ENCODE measurements around the gene LTF.
"Not testable (repeated sequence)": the region's sequence is repeated elsewhere in the genome, so short reads cannot be mapped to it uniquely, and the experiment has no call there.

The LTF gene

DNA sequence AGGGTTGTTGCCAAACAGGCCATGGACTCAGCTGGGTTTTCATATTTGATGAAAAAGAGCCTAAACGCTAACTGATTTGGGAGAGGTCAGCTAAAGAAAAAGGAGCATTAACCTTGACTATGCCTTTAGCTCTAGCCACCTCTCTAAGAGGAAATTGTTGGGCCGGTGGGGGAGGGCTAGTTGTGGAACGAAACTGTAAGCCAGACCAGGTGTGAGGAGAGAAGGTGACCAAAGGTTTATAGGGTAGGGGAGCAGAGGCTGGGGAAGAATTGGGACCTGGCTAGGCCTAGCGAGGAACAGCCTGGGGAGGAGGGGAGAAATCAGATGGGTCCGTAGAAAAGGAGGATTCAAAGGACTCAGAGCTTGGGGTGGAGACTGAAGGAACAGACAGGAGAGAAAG, 73.2 kb downstream of the LTF start:
- H3K4me3 ChIP-seq (ENCODE audit: low read depth, low read length); H3K4me1 ChIP-seq (ENCODE audit: control insufficient read depth, insufficient read depth, low read length); H3K36me3 ChIP-seq (ENCODE audit: control insufficient read depth in 2 of 2, insufficient read depth in 1 of 2, low read length in 2 of 2); POLR2A ChIA-PET; H3K27ac ChIP-seq (ENCODE audit: extremely low read depth, low read depth, low read length); H3K9me3 ChIP-seq (ENCODE audit: control insufficient read depth, insufficient read depth, low read depth, low read length); CTCF ChIA-PET: not testable (repeated sequence)

DNA sequence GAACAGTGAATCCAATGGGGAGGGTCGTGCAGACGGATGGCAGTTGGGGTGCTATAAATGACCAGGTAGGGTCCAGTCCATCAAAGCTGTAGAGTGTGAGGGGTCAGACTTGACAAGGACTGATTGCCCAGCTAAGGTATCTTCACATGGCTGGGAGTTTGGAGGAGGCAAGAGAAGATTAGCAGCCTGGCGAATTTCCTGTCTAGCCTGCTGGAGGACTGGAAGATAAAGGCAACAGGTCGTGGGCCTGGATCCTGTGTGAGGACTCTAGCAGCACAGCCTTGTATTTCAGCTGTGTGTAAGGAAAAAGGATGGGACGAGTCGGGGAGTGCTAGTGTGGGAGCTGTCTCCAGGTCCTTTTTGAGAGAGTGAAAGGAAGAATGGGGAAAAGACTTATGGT, 75.4 kb downstream of the LTF start:
- no peak for TF ChIP-seq ZBTB10 (tag by site-specific recombination; IDR thresholded peaks at IDR 0.05)
- no peak for TF ChIP-seq ZBTB20 (tag by site-specific recombination; IDR thresholded peaks at IDR 0.05)
- no peak for TF ChIP-seq ZNF19 (tag by site-specific recombination; IDR thresholded peaks at IDR 0.05; ENCODE audit: low read depth)
- no peak for TF ChIP-seq SP7 (tag by site-specific recombination; IDR thresholded peaks at IDR 0.05)
- TF ChIP-seq ZNF157 (tag by site-specific recombination; IDR thresholded peaks at IDR 0.05) = no peak
- TF ChIP-seq ZNF596 (tag by site-specific recombination; IDR thresholded peaks at IDR 0.05) = no peak
- TF ChIP-seq, protein P1, sequence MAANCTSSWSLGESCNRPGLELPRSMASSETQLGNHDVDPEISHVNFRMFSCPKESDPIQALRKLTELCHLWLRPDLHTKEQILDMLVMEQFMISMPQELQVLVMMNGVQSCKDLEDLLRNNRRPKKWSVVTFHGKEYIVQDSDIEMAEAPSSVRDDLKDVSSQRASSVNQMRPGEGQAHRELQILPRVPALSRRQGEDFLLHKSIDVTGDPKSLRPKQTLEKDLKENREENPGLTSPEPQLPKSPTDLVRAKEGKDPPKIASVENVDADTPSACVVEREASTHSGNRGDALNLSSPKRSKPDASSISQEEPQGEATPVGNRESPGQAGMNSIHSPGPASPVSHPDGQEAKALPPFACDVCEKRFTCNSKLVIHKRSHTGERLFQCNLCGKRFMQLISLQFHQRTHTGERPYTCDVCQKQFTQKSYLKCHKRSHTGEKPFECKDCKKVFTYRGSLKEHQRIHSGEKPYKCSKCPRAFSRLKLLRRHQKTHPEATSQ (tag by site-specific recombination; IDR thresholded peaks at IDR 0.05) = no peak
- no peak for TF ChIP-seq ZBTB11 (tag by site-specific recombination; conservative IDR thresholded peaks at IDR 0.05; ENCODE audit: low read depth)
- TF ChIP-seq MEIS1 (CRISPR knock-in tag; IDR thresholded peaks at IDR 0.05; ENCODE audit: borderline replicate concordance) = no peak
- TF ChIP-seq ZNF274 (IDR thresholded peaks at IDR 0.05; ENCODE audit: low read length) = no peak
- TF ChIP-seq ZNF274 (tag by site-specific recombination; IDR thresholded peaks at IDR 0.05; ENCODE audit: borderline replicate concordance) = no peak
- no peak for TF ChIP-seq ZNF394 (tag by site-specific recombination; IDR thresholded peaks at IDR 0.05; ENCODE audit: borderline replicate concordance)
- no peak for TF ChIP-seq ZNF24 (tag by site-specific recombination; IDR thresholded peaks at IDR 0.05)
- no peak for TF ChIP-seq ZNF404 (tag by site-specific recombination; IDR thresholded peaks at IDR 0.05)
- no peak for TF ChIP-seq ZNF354C (tag by site-specific recombination; IDR thresholded peaks at IDR 0.05; ENCODE audit: borderline replicate concordance, low read depth)
- TF ChIP-seq ZNF398 (tag by site-specific recombination; IDR thresholded peaks at IDR 0.05) = no peak
- no peak for TF ChIP-seq ZNF202 (tag by site-specific recombination; IDR thresholded peaks at IDR 0.05; ENCODE audit: borderline replicate concordance)
- no peak for TF ChIP-seq ZNF239 (tag by site-specific recombination; IDR thresholded peaks at IDR 0.05)
- no peak for TF ChIP-seq ZNF571 (tag by site-specific recombination; IDR thresholded peaks at IDR 0.05)
- ChIA-PET POLR2A (no interaction called here), CTCF (interaction anchor here (1.1 kb wide), 1 partner anchor 11 kb away, joined by 3 read pairs; no protein-coding TSS in a partner anchor)
- Histone ChIP-seq H3K4me1 (ENCODE audit: control insufficient read depth, insufficient read depth, low read length) (no peaks in the 10 kb centered on the region), H3K9me3 (ENCODE audit: control insufficient read depth, insufficient read depth, low read depth, low read length) (no peaks in the 10 kb centered on the region), H3K4me3 (ENCODE audit: low read depth, low read length) (no peak overlapping the region), H3K27ac (ENCODE audit: extremely low read depth, low read depth, low read length) (no peak overlapping the region), H3K36me3 (ENCODE audit: control insufficient read depth in 2 of 2, insufficient read depth in 1 of 2, low read length in 2 of 2) (no peaks in the 10 kb centered on the region)

- H3K4me3 ChIP-seq (ENCODE audit: low read depth, low read length); H3K36me3 ChIP-seq (ENCODE audit: control insufficient read depth in 2 of 2, insufficient read depth in 1 of 2, low read length in 2 of 2); POLR2A ChIA-PET; H3K27ac ChIP-seq (ENCODE audit: extremely low read depth, low read depth, low read length); H3K9me3 ChIP-seq (ENCODE audit: control insufficient read depth, insufficient read depth, low read depth, low read length); H3K4me1 ChIP-seq (ENCODE audit: control insufficient read depth, insufficient read depth, low read length): not testable (repeated sequence)
- CTCF ChIA-PET = interaction anchor here (1.1 kb wide), 1 partner anchor 11 kb away, joined by 3 read pairs; no protein-coding TSS in a partner anchor
Measured at GRCh38 chr3:46388847-46389246, 75.9 kb downstream of the LTF start.
